GM13976 (cell line): Measurements from ENCODE around the gene MBOAT1.

Experiments used
- DNase-seq: peaks from one replicate; pipeline ENCODE4 v3.0.0; 2012; ENCODE audit warnings: low spot score
- CTCF ChIP-seq: IDR thresholded peaks from 2 replicates; pipeline ENCODE4 v1.5.1; 2012; ENCODE audit warnings: borderline replicate concordance, mild to moderate bottlenecking; ENCODE audit not compliant: insufficient read depth; ENCODE audit errors: extremely low read depth, missing control alignments, control extremely low read depth
- in situ Hi-C: fragments of 300-500 bp; cut with MboI; formaldehyde crosslinking; loops from one replicate; pipeline ENCODE4 v1.12.0; 2022; ENCODE audit warnings: low sequenced_read_pairs, mixed read lengths, inconsistent platforms; ENCODE audit not compliant: unreplicated experiment

Gene MBOAT1

GRCh38 chr6:20241102-20241501 is 28.8 kb upstream of the MBOAT1 start:
- no peak for DNase-seq
- TF ChIP-seq CTCF, result no peak
- in situ Hi-C loops, result no loop called here

GRCh38 chr6:20238688-20239587 is 26.7 kb upstream of the MBOAT1 start:
- in situ Hi-C loops, result no loop called here
- no peak for DNase-seq

GRCh38 chr6:20237677-20238460 is 25.6 kb upstream of the MBOAT1 start:
- TF ChIP-seq CTCF, result no peak
- DNase-seq, result no peak
- in situ Hi-C loops, result no loop called here

More at GRCh38 chr6:20238688-20239587, 26.7 kb upstream of the MBOAT1 start:
- no peak for TF ChIP-seq CTCF

GRCh38 chr6:20236909-20237600 is 24.8 kb upstream of the MBOAT1 start:
- DNase-seq, result no peak
- TF ChIP-seq CTCF, result no peak
- in situ Hi-C loops, result no loop called here

GRCh38 chr6:20236344-20236743 is 24.1 kb upstream of the MBOAT1 start:
- DNase-seq, result no peak
- in situ Hi-C loops, result no loop called here
- TF ChIP-seq CTCF, result no peak

- in situ Hi-C loops, result no loop called here
- TF ChIP-seq CTCF, result no peak
- DNase-seq, result no peak
Measured at GRCh38 chr6:20235041-20235440, 22.8 kb upstream of the MBOAT1 start.
